SKM-1 (cell line): Measurements from ENCODE around the gene MRPL43.

Source experiments
- DNase-seq: peaks from one replicate; lab custom pipeline; 2025; ENCODE audit not compliant: unreplicated experiment; lab: John Stamatoyannopoulos, UW

MRPL43 gene

DNA sequence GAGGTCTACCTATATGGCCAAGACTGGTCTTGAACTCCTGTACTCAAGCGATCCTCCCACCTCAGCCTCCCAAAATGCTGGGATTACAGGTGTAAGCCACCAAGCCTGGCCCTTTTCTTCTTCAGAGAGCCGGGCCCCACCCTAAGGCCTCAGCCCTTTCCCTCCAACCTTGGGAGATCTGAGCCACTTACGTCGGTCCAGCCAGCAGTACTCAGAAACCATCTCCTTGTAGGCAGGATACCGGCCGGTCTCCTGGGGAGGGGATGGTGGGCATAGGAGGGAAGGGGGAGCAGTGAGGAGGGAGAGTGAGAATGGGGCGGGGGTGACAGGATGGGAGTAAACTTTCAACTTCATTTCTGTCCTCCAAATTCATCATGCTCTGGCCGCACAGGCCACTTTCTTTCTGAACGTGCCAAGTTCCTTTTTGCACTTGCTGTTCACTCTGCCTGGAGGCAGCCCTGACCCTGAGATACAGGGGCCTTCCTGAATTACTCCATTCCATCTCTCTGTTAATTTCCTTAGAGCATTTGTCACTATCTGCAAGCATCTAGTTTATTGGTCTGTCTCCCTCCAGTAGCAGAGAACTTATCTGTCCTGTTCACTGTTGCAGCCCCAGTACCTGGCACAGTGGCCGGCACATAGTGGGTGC lies 33.3 kb upstream of the MRPL43 start:
- DNase-seq = no peak

DNA sequence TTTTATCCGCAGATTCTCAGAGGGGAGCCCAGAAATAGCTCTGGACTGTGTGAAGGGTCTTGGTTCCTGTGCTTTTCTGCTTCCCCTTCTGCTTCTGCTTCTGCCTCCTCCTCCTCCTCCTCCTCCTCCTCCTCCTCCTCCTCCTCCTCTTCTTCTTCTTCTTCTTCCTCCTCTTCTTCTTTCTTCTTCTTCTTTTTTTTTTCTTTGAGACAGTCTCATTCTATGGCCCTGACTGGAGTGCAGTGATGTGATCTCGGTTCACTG lies 32.1 kb upstream of the MRPL43 start:
- DNase-seq = peak; percentile 40

DNA sequence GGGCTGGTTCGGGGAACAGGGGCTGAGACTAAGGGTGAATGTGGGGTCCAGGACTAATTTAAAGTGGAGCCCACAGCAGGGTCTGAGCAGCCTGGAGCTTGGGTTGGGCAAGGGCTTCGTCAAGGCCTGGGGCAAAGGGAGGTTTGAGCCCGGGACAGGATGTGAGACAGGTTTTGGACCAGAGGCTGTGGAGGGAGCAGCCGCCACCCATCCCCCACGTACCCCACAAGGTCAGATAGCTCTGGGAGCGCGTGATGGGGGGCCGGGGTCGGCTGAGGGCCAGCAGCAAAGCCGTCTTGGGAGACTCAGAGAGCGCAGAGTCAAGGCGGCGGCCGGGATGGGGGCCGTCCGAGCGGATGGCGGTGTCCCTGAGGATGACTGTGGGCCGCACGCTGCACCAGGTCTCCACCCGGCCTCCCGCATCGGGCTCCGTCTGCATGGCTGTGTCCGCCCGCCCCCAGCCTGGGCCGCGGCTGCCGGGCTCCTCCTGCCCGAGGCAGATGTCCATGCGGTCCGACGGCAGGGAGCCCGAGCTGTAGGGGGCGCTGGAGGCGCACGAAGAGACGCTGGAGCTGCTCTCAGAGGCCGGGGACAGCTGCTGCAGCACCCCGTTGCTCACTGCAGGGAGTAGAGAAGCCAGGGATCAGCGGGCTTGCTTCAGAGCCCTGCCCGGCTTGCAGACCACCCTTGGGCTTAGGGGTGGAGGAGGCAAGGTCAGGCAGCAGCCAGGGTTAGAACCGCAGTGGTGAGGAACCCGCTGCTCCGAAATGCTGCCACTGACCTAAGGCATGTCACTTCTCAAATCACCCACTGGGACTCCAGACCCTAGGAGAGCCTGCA lies 31.5 kb upstream of the MRPL43 start:
- peak; percentile 40 for DNase-seq

DNA sequence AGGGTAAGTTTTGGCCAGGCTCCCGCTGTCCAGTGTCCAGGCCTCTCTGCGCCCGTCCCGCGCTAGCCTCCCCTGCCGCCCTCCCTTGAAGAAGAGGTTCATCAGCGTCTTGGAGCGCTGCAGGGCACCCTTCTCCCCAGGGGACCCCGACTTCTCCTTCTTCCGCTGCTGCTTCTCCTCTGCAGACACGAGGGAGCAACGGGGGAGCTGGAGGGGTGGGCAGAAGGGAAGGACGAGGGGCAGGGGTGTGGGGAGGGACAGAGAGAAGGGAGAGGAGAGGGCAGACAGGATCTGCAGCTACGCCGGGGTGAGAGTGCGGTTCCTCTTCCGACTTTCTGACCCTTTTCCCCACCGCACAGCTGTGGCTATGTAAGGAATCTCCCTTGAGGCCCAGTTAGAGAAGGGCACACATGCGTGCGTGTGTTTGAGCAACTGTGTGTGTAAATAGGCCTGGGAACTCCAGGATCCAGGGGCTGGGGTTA lies 30.9 kb upstream of the MRPL43 start:
- DNase-seq = peak; percentile 26

DNA sequence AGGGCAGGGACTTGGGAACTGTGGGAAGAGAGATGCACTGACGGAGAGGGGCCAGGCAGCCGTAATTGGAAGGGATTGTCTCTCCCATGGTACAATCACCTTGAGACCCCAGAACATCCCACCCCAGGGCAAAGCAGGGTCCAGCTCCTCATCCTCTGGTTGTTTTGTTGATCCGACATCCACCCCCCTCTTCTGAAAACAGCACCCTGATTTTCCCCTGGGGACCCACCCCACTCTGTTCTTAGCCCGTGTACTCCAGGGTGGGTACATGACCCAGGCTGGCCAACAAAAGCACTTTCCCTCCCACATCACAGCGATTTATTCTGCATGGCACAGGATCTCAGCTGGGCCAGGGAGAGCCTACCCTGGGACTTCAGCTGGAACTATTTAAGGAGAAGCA lies 29.5 kb upstream of the MRPL43 start:
- DNase-seq = no peak

DNA sequence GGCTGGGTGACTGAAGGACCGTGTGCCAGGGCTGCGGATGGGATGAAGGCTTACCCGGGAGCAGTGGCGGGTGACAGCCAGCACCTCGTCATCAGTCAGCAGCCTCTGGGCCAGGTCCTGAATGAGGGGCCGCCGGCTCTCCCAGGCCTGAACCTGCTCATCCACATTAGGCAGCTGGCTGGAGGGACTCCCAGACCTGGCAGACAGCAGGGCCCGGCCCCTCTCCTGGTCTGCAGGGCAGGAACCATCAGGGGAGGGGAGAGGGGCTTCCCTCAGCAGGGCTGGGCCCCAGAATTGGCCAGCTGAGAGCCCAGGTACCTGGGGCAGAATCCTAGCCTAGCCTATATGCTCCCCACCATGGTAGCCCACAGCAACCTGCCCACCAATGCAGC lies 28.3 kb upstream of the MRPL43 start:
- DNase-seq = no peak

DNA sequence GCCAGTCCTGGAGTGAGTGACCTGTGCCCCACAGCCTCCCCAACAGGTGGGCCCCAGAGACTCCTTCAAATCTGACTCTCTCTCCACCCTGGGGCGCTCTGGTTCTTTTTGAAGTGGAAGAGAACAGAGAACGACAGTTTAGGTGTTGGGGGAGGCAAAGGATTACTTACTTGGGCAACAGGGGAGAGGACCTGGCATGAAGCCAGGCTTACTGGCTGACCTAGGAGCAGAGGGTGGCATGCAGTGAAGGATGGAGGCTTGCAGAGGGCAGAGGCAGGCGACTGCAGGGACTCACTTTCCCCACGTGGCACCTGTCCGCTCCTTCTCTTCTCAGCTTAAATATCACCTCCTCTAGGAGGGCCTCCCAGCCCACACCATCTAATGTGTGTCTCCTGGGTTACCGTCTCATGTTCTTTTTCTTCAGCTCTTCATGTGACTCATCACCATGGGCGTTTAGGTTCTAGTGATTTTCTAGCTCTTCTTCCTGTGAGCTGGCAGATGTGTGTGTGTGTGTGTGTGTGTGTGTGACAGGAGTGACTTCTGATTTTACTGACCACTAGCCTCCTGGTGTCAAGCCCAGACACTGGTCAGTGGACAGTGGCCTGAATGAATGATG lies 27.8 kb upstream of the MRPL43 start:
- no peak for DNase-seq

DNA sequence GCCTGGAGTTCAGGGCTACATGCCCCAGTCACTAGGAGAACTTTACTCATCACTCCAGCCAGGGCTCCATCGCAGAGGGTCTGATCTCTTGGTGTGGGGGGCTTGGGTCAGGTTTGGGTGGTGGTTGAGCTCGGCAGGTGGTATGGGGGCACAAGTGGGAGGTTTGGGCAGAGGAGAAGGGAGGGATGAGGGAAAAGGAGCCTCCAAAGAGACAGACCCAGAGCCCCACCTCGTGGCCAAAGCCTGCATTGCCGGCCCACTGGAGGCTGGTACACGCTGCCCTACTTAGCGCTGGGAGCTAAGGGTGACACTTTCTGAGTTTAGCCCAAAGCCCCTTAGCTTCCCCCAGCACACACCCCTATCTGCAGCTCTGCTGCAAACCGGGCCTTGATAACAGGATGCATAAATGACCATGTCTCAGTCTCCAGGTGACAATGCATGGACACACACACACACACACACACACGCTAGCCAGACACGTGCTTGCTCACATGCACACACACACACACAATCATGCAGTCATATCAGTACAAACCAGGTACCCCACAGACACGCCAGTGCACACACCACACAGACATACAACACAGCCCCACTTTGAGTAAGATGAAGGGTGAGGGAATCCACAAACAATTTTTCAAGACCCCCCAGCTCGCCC lies 27.1 kb upstream of the MRPL43 start:
- DNase-seq = peak; percentile 14

DNA sequence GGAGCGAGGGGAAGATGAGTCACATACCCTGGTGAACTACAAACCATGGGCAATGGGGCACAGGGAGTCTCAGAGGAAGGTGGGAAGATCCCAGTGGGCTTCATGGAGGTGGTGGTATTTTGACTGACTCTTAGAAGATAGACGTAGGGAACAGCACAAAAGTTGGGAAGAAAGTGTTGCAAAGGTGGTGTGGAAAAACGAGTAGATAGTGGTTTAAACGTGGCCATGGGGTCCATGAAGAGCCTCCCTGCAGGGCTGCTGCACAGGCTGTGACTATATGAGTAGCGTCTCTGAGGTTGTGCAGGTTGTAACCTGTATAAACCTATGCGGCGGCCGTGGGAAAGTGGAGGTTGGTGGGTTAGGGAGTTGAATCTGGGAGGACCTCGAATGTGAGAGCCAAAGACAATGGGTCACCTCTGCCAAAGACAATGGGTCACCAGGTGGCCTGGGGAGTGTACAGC lies 26.1 kb upstream of the MRPL43 start:
- DNase-seq = no peak

DNA sequence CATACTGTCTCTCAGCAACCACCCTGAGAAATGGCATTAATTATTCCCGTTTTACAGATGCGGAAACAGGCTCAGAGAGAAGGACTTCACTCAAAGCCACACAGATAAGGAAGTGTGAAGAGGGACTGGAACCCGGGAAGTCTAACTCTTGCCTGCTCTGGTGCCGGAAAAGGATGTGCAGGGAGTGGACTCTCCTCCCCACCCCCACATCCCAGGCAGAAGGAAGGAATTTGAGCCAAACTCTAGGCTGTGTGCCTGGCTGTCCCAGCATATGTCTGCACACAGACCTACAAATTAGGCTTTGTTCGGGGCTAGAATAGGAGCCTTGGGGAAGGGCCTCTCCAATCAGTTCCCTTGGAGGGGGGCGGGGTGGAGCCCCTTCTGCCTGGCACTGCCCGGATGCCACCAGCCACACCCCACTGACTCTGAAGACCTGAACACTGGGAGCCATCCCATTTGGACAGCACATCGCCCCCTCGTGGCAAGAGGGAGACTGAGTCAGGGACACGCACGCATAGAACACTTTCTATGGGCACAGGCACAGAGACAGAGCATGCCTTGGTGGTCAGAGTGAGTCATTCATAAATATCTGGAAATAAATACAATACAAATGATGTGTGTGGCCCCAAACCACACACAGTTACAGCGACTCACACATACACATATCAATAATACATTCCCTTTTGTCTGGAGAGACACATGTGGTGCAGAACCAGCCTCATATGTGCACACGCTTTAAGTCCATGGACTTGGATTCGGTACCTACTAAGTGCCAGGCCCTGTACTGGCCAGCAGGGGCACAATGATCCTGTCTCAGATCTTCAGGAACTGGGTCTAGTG lies 25.4 kb upstream of the MRPL43 start:
- peak; percentile 76 for DNase-seq

DNA sequence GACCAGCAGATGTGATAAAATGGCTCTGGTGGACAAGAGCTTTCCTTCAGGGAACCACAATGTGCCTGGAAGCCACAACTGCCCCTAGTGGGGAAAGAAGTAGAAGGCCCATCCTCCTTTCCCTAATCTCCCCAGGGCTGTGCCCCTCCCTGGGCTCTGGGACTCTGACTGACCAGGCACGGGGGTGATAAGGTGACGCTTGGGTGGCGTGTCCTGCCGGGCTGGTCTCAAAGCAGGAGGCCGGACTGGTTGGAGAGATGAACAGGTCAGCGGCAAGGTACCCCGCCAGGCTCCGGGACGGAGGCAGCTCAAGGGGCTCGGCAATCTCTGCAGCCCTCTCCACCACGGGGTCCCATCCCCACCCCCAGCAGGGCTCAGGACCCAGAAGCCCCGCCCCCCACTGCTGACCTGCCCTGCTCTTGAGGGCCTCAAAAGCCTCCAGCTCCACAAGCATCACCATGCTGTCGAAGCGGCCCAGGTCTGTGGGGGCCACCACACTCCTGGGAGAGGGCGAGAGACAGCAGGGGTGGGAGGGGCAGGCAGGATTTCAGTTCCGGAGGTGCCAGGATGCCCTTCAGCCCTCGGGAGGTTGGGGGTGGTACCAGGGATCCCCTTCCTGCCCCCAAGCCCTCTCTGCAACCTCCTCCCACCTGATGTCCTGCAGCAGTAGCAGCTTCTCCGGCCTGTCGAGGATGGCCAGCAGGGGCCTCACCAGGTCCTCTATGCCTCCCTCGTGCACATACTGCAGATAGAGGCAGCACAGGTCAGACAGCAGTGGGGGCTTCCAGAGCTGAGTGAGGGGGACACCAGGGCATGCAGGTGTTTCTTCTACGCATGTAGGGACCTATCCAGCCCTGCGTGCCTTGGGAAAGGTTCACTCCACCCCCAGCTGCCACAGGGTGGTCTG lies 24.5 kb upstream of the MRPL43 start:
- DNase-seq = peak; percentile 8

DNA sequence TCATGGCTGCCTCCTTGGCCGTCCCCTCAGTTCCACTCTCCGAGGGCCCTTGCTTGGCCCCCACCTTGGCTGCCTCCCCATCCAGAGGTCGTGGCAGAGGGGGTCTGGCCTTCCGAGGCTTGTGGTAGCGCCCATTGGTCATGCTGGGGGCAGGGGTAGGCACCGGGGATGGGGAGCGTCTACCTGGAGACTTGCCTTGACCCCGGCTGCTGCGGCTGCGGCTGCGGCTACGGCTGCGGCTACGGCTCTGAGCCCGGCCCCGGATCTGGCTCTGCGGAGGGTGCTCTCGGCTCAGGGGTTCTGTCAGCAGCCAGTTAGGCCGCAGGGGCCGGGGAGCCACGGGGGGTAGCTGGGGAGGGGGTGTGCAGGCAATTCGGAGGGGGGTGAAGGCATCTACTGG lies 23.0 kb upstream of the MRPL43 start:
- no peak for DNase-seq

DNA sequence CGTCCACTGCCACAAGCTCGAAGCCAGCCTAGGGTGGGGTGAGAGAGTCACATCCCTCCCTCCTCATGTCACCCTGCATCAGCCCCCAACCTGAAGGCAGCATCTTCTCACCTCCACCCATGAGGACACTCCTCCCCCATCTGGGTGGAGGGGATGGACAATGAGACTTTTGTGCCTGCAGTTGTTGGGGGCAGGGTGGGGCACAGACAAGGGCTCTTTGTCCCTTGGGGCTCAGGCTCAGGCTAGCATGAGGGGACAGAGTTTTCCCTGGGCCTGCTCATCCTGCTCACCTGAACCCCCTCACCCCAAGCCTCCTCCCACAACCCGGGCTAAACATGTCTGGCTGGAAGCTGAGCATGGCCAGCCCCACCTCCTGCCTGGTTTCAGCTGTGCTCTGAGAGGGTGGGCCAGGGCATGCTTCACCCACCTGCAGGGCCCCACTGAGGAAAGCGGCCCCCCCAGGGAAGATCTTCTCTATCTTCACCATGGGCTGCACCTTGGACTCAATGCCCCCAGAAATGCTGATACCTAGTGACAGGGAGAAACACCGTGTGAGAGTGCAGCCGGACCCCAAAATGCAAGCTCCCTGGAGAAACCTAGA lies 21.6 kb upstream of the MRPL43 start:
- DNase-seq = no peak

DNA sequence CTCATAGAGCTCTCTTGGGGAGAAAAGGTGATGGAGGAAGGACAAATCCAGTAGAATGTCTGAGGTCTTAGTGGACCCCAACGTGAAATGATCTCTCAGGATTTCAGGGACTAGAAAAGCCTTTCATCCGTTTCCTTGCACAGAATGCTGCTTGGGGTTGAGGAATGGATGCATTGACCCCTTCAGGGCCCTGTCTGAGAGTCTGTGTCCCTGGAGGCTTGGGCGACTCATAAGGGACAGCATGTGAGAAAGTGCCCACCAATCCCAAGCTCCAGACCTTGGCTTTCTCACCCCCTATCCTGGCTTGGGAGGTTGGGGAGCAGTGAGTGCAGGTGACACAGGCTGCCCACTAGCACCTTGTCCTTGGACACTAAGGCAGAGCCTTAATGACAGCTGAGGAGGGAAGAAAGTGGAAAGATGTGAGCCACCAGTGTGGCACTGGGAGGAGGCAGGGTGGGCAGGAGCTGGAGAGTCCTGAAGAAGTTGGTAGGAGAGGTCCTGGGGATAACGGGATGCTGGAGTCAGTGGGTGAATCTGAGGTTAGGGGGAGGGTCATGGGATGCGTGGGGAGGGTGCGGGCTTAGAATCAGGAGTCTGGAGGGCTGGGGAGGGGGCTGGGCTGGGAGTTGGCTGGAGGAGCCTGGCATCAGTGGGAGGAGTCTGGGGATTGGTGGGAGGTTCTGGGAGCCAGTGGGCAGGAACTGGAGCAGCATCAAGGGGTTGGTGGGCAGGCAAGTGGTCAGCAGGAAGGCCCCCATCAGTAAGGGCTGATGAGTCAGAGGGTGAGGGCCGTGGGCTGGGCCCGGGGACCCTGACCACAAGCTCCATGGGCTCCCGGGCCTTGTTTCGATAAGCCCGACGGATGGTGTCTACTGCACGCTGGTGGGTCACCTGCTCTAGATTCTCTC lies 20.9 kb upstream of the MRPL43 start:
- DNase-seq = no peak

DNA sequence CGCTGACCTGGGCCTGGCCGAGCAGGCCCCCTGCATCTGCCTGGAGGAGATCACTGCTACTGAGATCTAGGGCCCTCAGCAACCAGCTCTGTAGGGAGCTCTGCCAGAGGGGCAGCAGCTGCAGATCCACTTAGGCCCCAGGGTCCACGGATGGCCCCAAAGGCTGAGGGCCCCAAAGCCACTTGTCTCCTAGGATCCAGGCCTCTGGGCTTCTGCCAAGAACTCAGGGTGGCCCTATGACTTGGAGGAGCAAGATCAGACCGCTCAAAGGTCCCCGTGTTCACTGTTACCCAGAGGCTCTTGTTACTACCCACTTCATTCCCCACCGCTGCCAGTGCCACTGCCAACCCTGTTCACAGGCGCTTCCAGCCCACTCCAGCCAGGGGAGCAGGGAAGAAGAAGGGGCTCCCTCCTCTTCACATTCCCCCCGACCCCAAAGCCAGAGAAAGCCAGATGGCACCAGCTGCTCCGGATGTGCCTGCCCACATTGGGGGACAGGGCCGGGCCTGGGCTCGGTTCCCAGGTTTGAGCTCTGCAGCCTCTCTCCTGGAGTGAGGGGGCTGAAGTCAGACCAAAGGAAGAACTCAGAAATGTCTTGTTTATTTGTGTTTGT lies 19.9 kb upstream of the MRPL43 start:
- no peak for DNase-seq

DNA sequence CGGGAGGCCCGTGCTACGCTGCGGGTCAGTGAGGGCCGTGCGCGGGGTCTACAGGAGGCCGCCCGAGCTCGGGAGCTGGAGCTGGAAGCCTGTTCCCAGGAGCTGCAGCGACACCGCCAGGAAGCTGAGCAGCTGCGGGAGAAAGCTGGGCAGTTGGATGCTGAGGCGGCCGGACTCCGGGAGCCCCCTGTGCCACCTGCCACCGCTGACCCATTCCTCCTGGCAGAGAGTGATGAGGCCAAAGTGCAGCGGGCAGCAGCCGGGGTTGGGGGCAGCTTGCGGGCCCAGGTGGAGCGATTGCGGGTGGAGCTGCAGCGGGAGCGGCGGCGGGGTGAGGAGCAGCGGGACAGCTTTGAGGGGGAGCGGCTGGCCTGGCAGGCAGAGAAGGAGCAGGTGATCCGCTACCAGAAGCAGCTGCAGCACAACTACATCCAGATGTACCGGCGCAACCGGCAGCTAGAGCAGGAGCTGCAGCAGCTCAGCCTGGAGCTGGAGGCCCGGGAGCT lies 19.3 kb upstream of the MRPL43 start:
- DNase-seq = no peak

DNA sequence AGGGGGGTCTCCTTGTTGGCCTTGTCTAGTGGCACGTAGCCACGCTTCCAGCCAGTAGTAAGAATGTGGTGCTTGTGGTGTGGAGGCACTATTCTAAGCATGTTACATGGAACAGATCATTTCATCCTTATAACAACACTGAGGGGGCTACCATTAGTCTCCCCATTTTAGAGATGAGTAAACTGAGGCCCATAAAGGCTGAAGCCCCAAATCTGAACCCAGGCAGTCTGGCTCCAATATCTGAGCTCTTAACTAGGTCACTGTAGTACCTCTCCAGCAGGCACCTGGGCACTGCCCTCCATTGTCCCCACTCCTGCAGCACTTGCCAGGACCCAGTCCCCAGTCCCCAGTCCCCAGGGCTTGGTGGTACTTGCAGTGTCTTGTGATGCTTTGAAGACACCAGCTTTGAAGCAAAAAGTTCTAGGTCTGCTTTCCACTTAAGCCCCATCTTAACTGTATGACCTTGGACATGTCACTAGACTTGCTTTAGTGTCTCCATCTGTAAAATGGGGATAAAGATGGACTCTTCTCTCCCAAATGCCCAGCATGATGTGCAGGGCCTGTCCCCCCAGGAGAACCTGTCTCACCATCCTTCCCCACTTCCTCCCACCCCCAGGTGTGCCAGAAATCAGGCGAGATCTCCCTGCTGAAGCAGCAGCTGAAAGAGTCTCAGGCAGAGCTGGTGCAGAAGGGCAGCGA lies 18.7 kb upstream of the MRPL43 start:
- no peak for DNase-seq
